Stimulated activated CD4-positive, alpha-beta T cell treated with anti-CD3 and anti-CD28 coated beads, Interleukin-12 subunit alpha, Interleukin-12 subunit beta, amount 100 ng/mL, for 48 hours (primary cell): Measurements from ENCODE around the gene ZFC3H1.

Experiments
- DNase-seq, 3 donors: peaks; one replicate each; pipeline ENCODE4 v3.0.0-alpha.2; 2020; ENCODE audit warnings: low read depth in 2 of 3, low spot score in 1 of 3

ZFC3H1 gene

DNA sequence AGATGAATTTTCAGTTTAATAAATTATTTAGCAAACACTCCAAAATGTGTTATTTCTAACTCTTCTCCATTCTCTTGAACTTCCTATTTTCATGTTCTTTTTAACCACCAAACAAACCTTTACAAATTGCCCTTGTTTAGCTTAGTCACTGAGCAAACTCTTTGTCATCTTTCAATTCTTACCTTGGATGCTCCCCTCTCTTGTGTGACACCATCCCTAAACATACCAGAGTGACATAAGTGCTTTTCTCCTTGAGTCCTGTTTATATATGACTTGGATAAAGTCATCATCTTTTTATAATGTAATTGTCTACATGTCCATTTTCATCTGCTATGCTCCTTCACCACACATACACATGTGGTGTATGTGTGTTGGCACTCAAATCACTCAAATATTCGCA lies 18.8 kb upstream of the ZFC3H1 start:
- no peak for DNase-seq

GRCh38 chr12:71671816-71672215 lies 8.2 kb upstream of the ZFC3H1 start:
- no peak for DNase-seq

DNA sequence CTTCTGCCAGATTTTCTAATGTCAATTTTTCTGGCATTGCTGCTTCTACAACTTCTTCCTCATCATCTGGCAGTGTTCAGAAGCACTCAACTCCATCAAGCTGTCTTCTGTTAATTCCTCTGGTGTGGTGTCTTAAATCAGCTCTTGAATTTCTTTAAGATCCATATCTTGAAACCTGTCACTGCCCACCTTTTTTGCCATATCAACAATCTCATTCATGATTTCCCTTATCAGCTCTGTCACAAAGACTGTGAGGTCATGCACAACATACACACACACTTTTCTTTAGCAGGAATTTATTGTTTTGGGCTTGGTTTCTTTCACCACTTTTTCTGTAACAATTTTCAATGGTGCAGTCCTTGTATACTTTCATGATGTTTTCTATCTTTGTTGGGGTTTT lies 7.7 kb upstream of the ZFC3H1 start:
- DNase-seq, result no peak

DNA sequence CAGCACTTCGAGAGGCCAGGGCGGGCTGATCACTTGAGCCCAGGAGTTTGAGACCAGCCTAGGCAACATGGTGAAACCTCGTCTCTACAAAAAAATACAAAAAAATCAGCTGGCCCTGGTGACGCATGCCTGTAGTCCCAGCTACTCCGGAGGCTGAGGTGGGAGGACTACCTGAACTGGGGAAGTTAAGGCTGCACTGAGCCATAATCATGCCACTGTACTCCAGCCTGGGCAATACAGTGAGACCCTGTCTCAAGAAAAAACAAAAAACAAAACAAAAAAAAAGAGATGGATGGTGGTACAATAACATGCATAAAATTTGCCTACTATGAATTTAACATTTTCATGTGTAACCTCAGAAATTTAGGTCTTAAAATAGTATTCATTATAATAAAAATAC lies 2.6 kb upstream of the ZFC3H1 start:
- DNase-seq, result no peak

DNA sequence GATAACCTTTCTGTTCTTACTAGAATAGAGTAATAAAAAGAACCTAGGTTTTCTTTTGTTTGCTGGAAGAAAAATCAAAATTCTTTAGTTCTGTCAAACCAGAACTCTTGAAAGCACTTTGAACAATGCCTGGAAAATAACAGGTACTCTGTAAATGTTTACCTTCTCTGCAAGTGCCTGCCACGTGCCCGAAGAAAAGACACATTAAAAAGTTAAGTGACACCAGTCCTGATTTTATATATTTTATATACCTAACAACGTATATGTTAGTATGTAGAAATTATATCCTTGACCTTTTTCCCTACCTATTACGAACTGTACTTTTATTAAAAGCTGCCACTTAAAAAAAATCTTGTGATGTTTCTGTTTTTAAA lies 1.4 kb upstream of the ZFC3H1 start:
- no peak for DNase-seq

DNA sequence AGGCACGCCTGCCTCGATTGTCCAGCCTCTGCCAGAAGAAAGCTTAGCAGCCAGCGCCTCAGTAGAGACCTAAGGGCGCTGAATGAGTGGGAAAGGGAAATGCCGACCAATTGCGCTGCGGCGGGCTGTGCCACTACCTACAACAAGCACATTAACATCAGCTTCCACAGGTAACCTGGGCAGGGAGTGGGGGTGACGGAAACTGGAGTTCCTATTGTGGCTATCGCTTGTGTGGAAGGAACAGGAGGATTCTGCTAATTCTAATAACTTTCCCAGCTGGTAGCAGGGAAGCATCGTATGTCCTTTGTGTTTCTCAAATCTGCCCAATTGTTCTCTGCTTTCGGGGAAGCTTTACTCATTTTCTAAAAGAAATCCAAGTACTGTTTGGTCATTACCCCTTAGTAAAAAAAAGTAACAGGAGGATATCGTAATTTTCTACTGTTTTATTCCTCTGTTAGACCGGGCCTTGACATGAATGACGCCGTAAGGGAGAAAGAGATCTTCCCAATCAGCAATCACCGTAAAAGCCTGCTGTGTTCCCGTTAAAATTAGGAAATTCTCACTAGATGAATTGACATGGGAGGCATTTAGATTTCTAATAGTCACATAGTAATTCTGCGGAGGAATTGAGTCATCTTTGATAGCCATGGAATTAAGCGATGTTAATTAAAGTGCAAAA lies 902 bp upstream of the ZFC3H1 start:
- DNase-seq, result no peak

GRCh38 chr12:71662849-71663560 lies 643 bp downstream of the ZFC3H1 start:
- DNase-seq, result peak; percentile 53 to 62 (median 62)

DNA sequence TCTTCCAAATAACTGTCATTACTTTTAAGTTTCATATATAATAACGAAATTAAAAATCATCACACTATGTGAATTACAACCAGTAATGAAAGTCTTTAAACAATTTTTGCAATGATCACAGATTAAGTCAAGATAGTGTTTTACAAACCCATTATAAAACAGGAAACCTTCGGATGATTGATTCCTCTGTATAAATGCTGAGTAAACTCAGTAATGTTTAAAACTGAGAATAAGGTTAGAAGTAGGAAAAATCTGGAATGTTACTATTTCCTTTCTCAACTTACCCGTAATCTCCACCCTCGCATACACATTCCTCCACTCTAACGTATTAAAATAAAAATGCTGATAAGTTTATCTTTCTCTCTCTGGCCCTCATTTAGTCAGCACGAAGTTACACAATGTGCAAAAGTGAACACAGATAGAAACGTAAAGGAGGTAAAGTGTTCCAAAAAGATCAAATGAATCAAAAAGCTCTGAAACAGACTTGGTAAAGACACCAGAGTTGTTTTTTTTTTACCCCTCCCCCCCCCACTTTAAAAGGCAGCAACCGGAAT lies 1.6 kb downstream of the ZFC3H1 start:
- DNase-seq, result no peak

GRCh38 chr12:71656740-71657139 lies 6.9 kb downstream of the ZFC3H1 start:
- DNase-seq, result no peak

DNA sequence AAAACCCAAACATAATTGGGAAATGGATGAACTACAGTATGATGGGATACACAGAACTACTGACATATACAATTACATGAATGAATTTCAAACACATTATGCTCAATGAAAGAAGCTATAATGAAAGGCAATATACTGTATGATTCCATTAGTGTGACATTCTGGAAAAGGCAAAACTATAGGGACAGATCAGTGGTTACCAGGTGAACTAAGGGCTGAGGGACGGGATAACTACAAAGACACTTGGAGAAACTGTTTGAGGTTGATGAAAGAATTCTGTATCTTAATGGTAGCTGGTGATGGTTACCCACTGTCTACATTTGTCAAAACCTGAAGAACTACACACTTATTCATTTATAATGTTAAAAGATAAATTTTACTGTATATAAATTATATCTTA lies 7.7 kb downstream of the ZFC3H1 start:
- DNase-seq, result no peak

- no peak for DNase-seq
Observed at GRCh38 chr12:71655495-71655894, 8.2 kb downstream of the ZFC3H1 start.

DNA sequence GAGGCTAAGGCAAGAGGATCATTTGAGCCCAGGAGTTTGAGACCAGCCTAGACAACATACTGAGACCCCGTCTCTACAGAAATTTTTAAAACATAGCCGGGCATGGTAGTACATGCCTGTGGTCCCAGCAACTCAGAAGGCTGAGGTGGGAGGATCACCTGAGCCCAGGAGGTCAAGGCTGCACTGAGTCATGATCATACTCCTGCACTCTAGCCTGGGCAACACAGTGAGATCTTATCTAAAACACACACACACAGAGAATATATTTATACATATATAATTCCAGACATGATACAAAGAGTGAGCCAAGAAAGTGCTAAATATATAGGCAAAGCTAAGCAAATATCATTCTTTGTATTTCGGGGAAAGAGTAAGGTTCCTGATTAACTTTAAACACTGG lies 9.4 kb downstream of the ZFC3H1 start:
- DNase-seq, result no peak

DNA sequence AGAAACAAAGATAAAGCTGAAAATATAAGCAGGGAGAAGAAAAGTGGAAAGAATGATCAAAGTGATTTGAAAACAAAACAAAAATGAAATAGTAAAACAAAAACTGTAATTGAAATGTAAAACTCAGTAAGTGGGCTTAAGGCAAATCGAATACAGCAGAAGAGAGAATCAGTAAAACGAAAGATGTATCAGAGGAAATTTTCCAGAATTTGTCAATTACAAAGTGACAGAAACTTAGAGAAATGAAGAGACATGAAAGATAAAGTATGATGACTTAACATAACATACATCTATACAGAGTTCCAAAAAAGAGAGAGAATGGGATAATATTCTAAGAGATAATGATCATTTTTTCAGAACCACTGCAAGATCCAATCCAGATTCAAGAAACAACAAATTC lies 10.5 kb downstream of the ZFC3H1 start:
- DNase-seq, result no peak

- no peak for DNase-seq
Observed at GRCh38 chr12:71652656-71653055, 11.0 kb downstream of the ZFC3H1 start.

GRCh38 chr12:71649401-71649800 lies 14.2 kb downstream of the ZFC3H1 start:
- DNase-seq, result no peak

DNA sequence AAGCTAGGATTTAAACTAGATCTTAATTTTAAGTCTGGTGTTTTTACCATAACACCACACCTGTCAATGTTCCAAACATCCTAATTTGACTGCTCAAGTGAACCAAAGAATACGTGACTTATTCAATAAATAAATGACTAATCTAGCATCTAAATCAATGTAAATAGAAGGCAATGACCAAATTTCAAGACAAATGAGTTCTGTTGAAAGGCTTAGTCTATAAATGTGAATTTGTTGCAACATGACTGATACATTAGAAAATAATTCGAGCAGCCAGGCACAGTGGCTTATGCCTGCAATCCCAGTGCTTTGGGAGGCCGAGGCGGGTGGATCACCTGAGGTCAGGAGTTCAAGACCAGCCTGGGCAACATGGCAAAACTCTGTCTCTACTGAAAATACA lies 15.1 kb downstream of the ZFC3H1 start:
- no peak for DNase-seq

- no peak for DNase-seq
Observed at GRCh38 chr12:71646512-71646911, 17.1 kb downstream of the ZFC3H1 start.

- no peak for DNase-seq
Observed at GRCh38 chr12:71645268-71645667, 18.4 kb downstream of the ZFC3H1 start.

- DNase-seq, result no peak
Observed at GRCh38 chr12:71642264-71642663, 21.4 kb downstream of the ZFC3H1 start.

DNA sequence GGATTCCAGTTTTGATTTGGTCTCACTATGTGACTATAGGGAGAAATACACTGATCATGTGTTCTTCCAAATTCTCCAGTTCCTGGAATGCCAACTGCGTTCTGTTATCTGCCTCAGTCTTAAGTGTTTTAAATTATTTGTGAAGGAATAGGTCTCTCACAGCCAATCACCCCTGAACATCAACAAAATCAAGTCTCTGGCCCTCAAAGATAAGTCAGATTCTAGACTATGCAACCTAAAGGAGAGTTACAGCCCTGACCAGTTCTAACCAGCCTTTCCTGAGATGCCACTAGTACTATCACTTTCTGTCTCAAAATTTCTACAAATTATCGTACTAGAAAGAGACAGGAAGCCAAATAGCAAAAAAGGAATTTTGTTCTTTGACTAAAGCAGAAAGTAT lies 22.3 kb downstream of the ZFC3H1 start:
- no peak for DNase-seq

- no peak for DNase-seq
Observed at GRCh38 chr12:71640316-71640715, 23.3 kb downstream of the ZFC3H1 start.

DNA sequence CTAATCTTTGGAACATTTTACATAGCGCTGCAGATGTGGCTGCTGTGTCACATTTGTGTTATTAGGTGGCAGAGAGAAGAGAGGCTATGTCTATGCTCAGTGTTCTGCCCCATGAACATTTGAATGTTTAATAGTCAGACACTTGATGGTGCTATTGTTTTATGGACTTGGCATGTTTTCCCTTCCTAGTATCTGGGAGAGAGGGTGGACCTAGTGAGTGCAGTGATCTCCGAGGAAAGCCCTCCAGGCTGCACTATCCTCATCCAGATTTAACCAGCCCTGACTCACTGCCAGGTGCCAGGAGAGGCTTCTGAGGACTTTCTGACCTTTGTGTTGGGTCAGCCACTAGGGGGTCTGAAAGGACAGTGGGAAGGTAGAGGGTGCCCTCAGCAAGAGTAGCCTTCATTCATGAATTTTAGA lies 24.3 kb downstream of the ZFC3H1 start:
- no peak for DNase-seq

GRCh38 chr12:71638499-71638898 lies 25.1 kb downstream of the ZFC3H1 start:
- DNase-seq, result no peak
